IMR-90 (cell line): ENCODE measurements around the gene ZNF580. TPM values are rescaled to one million over a fixed set of nuclear protein-coding genes. Genes with fewer than 3 reads are reported as not detected.

Source experiments
- ATAC-seq: fragments of 200-7000 bp; cut with Tn5 transposase; 2 replicates; pipeline ENCODE4 v1.9.1; 2020; ENCODE audit warnings: low read depth, mild to moderate bottlenecking, moderate library complexity
- BruUV-seq: library from RNA; stranded (reverse); fragments of 400-500 nt; replicated peaks from 2 replicates; lab custom pipeline; 2021; lab: Mats Ljungman, UMichigan
- CTCF ChIA-PET: fragments of 300-600 bp; formaldehyde crosslinking; extraction: SDS; loops from one replicate; lab custom pipeline; 2021; ENCODE audit warnings: antibody characterized with exemption; lab: Yijun Ruan, JAX
- POLR2A ChIA-PET: fragments of 300-600 bp; sonication (Branson Sonifier 250); formaldehyde crosslinking; loops from one replicate; lab custom pipeline; 2022; ENCODE audit warnings: antibody characterized with exemption; ENCODE audit not compliant: unreplicated experiment; lab: Charles Lee
- DNase-seq: peaks from one replicate; pipeline ENCODE4 v3.0.0; 2013
- H2AFZ ChIP-seq: replicated peaks from 2 replicates; pipeline ENCODE3; 2013; ENCODE audit warnings: low read length, mild to moderate bottlenecking; ENCODE audit not compliant: poor library complexity
- H2AK5ac ChIP-seq: 2 replicates; pipeline ENCODE4 v1.6.1; 2013; ENCODE audit warnings: low read depth, low read length, inconsistent platforms
- H2AK9ac ChIP-seq: replicated peaks from 2 replicates; pipeline ENCODE3; 2013; ENCODE audit warnings: mild to moderate bottlenecking, low read depth, low read length, moderate library complexity; ENCODE audit not compliant: poor library complexity
- H2BK120ac ChIP-seq: 2 replicates; pipeline ENCODE4 v1.6.1; 2013; ENCODE audit warnings: low read depth, low read length, inconsistent platforms
- H2BK15ac ChIP-seq: 3 replicates; pipeline ENCODE4 v1.6.1; 2013; ENCODE audit warnings: low read depth, low read length, inconsistent platforms
- H2BK20ac ChIP-seq: 2 replicates; pipeline ENCODE4 v1.6.1; 2013; ENCODE audit warnings: low read depth, mild to moderate bottlenecking, inconsistent platforms, low read length, moderate library complexity
- H2BK5ac ChIP-seq: 2 replicates; pipeline ENCODE4 v1.6.1; 2013; ENCODE audit warnings: mild to moderate bottlenecking, low read depth, low read length, inconsistent platforms; ENCODE audit not compliant: poor library complexity, severe bottlenecking
- H3K14ac ChIP-seq: replicated peaks from 2 replicates; pipeline ENCODE4 v1.6.1; 2013; ENCODE audit warnings: low read depth, low read length, inconsistent platforms
- H3K18ac ChIP-seq: 2 replicates; pipeline ENCODE4 v1.6.1; 2013; ENCODE audit warnings: low read depth, low read length, control low read depth
- H3K23ac ChIP-seq: 2 replicates; pipeline ENCODE4 v1.6.1; 2013; ENCODE audit warnings: low read depth, low read length, inconsistent platforms
- H3K27ac ChIP-seq: 2 replicates; pipeline ENCODE4 v1.5.1; 2013; ENCODE audit warnings: mild to moderate bottlenecking, control low read depth, low read length; ENCODE audit not compliant: insufficient read depth
- H3K27me3 ChIP-seq: 2 replicates; pipeline ENCODE4 v1.6.1; 2013; ENCODE audit warnings: low read length; ENCODE audit not compliant: control insufficient read depth, insufficient read depth
- H3K36me3 ChIP-seq: 2 replicates; pipeline ENCODE4 v1.6.1; 2013; ENCODE audit warnings: low read length, mixed read lengths; ENCODE audit not compliant: control insufficient read depth, insufficient read depth
- H3K4ac ChIP-seq: 2 replicates; pipeline ENCODE4 v1.6.1; 2013; ENCODE audit warnings: low read depth, low read length, inconsistent platforms
- H3K4me1 ChIP-seq: 2 replicates; pipeline ENCODE4 v1.6.1; 2013; ENCODE audit warnings: low read length, mixed read lengths; ENCODE audit not compliant: control insufficient read depth, insufficient read depth
- H3K4me2 ChIP-seq: 2 replicates; pipeline ENCODE4 v1.6.1; 2013; ENCODE audit warnings: low read depth, mild to moderate bottlenecking, control low read depth, low read length, moderate library complexity
- H3K4me3 ChIP-seq: 2 replicates; pipeline ENCODE4 v1.5.1; 2013; ENCODE audit warnings: low read depth, mild to moderate bottlenecking, control low read depth, low read length, moderate library complexity; ENCODE audit not compliant: insufficient read depth
- H3K56ac ChIP-seq: 2 replicates; pipeline ENCODE4 v1.6.1; 2013; ENCODE audit warnings: low read length, inconsistent platforms; ENCODE audit not compliant: insufficient read depth; ENCODE audit errors: extremely low read depth
- H3K79me1 ChIP-seq, 2 experiments: 2 replicates each; pipeline ENCODE4 v1.6.1; 2013; ENCODE audit warnings: low read length in 2 of 2, inconsistent platforms in 1 of 2, low read depth in 1 of 2
- H3K9ac ChIP-seq: 2 replicates; pipeline ENCODE4 v1.6.1; 2013; ENCODE audit warnings: low read depth, low read length, control low read depth
- H3K9me1 ChIP-seq: 2 replicates; pipeline ENCODE4 v1.6.1; 2013; ENCODE audit warnings: low read length, inconsistent platforms; ENCODE audit not compliant: insufficient read depth
- H3K9me3 ChIP-seq: 2 replicates; pipeline ENCODE4 v1.6.1; 2013; ENCODE audit warnings: low read length; ENCODE audit not compliant: control insufficient read depth, insufficient read depth
- H4K20me1 ChIP-seq: 2 replicates; pipeline ENCODE4 v1.6.1; 2013; ENCODE audit warnings: low read length, inconsistent platforms; ENCODE audit not compliant: insufficient read depth
- H4K5ac ChIP-seq: 2 replicates; pipeline ENCODE4 v1.6.1; 2013; ENCODE audit warnings: mild to moderate bottlenecking, low read depth, low read length, control low read depth
- H4K8ac ChIP-seq, 2 experiments: 2 replicates each; pipeline ENCODE4 v1.6.1; 2013; ENCODE audit warnings: low read depth in 2 of 2, low read length in 2 of 2, control low read depth in 1 of 2, inconsistent platforms in 1 of 2
- H4K91ac ChIP-seq: 2 replicates; pipeline ENCODE4 v1.6.1; 2013; ENCODE audit warnings: low read depth, low read length, inconsistent platforms; ENCODE audit not compliant: insufficient read depth
- RCOR1 ChIP-seq: IDR thresholded peaks from 2 replicates; pipeline ENCODE4 v1.6.1; 2012; ENCODE audit warnings: mild to moderate bottlenecking, low read length, improper control_type of control experiment; ENCODE audit not compliant: insufficient replicate concordance
- SMC3 ChIP-seq: fragments of 150-350 bp; IDR thresholded peaks from 2 replicates; pipeline ENCODE4 v1.6.1; 2016; ENCODE audit warnings: low read depth, mild to moderate bottlenecking, antibody characterized with exemption, low read length, moderate library complexity
- WGBS, 2 experiments: methylation state at CpG; one replicate each; pipeline versions ENCODE4 v1.1.5 to v1.1.7; 2013; ENCODE audit warnings: missing lambda C conversion rate in 2 of 2; ENCODE audit not compliant: insufficient read length in 1 of 2; ENCODE audit errors: extremely low coverage in 2 of 2; 5-methylcytosine and 5-hydroxymethylcytosine counted together
- dilution Hi-C: fragments of 300-500 bp; cut with HindIII; formaldehyde crosslinking; loops from one replicate; pipeline ENCODE4 v1.14.3; 2018; ENCODE audit warnings: low sequenced_read_pairs; ENCODE audit not compliant: unreplicated experiment
- in situ Hi-C: fragments of 300-500 bp; cut with MboI; formaldehyde crosslinking; loops from 3 replicates; pipeline ENCODE4 v1.14.3; 2019; ENCODE audit warnings: low sequenced_read_pairs, inconsistent platforms, mixed read lengths
- intact Hi-C: fragments of 100-400 bp; cut with micrococcal nuclease; formaldehyde crosslinking; loops from 2 replicates; pipeline ENCODE4 v1.10.0; 2022
- polyA plus RNA-seq, 3 experiments: library from polyadenylated mRNA; depleted of rRNA; stranded (reverse); fragments of >200 nt; gene quantifications; 2 replicates each; pipeline ENCODE4 v1.2.3, GENCODE V29; 2012; ENCODE audit warnings: low replicate concordance in 1 of 3
- total RNA-seq: library from RNA; depleted of rRNA; stranded (reverse); fragments of >200 nt; gene quantifications from 2 replicates; pipeline ENCODE4 v1.2.3, GENCODE V29; 2012

Gene ZNF580
- total and polyA plus RNA-seq, 2 of the 4 experiments (the other 2 are of a cell fraction), result 1.4 to 36.9 TPM

GRCh38 chr19:55593096-55593772 lies 47.6 kb upstream of the ZNF580 start:
- WGBS, 2 experiments, result 85% methylated on average over 44 of the region's 68 CpGs; no CpG with 5 or more reads in 1 of the 2 experiments
- Histone ChIP-seq H3K4me2 (no peak overlapping the region), H2AFZ (no peak overlapping the region), H3K56ac (no peak overlapping the region), H4K91ac (no peak overlapping the region), H2AK5ac (no peak overlapping the region), H3K27me3 (no peaks in the 10 kb centered on the region), H3K9ac (no peak overlapping the region), H3K4me1 (no peaks in the 10 kb centered on the region), H4K8ac (no peak overlapping the region), H3K14ac (no peak overlapping the region), H3K4ac (no peak overlapping the region), H3K27ac (no peak overlapping the region), H2BK5ac (no peak overlapping the region), H4K5ac (no peak overlapping the region), H3K4me3 (no peak overlapping the region), H2BK15ac (no peak overlapping the region), H3K9me1 (peaks cover 3% of the 10 kb centered on the region; the same call in 1 of the 2 replicates), H3K79me1 (peaks cover 1 to 13% of the 10 kb centered on the region in 2 experiments), H2BK120ac (no peak overlapping the region), H2BK20ac (no peak overlapping the region), H3K23ac (no peak overlapping the region), H3K36me3 (peaks cover 42% of the 10 kb centered on the region), H2AK9ac (no peak overlapping the region), H3K9me3 (no peaks in the 10 kb centered on the region), H3K18ac (no peak overlapping the region), H4K20me1 (no peaks in the 10 kb centered on the region)
- ChIA-PET POLR2A (no interaction called here), CTCF (no interaction called here)
- no TSS peak for BruUV-seq
- in situ Hi-C loops (no loop called here), intact Hi-C loops (no loop called here), dilution Hi-C loops (no loop called here)
- DNase-seq (no peak), ATAC-seq (no peak)
- no peak for TF ChIP-seq RCOR1
- TF ChIP-seq SMC3, result no peak
